Endothelial cell of hepatic sinusoid (primary cell): ENCODE data around the gene TMEM87A.

Source experiments
- in situ Hi-C: cut with HindIII; loops from 2 replicates; pipeline ENCODE4 v1.10.0; 2017; ENCODE audit warnings: low sequenced_read_pairs

Gene TMEM87A

DNA sequence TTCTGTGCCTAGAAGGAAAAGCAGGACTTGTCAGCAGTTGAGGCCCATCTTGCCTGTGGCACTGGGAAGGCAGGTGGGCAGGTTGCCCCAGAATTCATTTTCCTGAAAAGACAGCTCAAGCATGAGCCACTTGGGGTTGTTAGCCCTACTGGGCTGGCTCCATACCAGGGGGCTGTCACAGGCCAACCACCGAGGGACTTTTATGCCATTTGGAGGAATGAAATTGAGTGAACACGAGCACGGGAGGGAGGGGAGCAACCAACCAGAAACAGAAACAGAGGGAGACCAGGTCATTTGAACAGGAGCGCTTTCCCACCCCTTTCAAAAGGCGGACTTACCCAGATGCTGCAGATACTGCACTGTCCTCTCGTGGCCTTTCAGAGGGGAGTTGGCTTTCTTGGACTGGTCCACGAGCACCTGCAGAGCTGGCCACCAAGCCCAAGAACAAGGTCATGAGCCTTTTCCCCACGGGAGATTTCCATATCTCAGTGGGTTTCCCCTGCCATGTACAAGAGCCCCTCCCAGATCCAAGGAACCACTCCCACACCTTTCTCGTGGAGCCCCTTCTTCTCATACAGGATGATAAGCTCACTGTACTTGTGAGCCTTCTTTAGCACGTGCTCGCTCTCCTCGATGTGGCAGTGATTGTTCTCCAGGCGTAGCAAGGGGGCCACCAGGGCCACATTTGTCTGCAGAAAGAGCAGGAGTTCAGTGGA lies 106.8 kb downstream of the TMEM87A start:
- in situ Hi-C loops = no loop called here

DNA sequence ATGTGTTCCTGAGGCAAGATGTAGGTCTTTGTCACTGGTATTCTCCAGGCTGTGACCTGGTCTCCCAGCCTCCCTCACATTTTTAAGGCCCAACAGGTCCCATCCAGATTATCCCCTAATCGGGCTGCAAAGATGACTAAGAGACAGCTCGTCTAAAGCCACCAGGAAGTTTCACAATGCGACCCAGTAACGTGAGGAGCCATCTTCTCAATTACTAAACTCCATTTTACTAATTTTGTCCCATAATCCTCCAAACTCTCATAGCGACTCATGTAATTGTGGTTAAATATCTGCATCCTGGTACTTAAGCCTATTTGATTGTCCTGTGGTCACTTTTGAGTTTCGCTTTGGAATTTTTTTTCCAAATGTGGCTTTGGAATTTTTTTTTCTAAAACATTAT lies 108.1 kb downstream of the TMEM87A start:
- in situ Hi-C loops = no loop called here

GRCh38 chr15:42163947-42164550 lies 109.2 kb downstream of the TMEM87A start:
- in situ Hi-C loops = no loop called here

DNA sequence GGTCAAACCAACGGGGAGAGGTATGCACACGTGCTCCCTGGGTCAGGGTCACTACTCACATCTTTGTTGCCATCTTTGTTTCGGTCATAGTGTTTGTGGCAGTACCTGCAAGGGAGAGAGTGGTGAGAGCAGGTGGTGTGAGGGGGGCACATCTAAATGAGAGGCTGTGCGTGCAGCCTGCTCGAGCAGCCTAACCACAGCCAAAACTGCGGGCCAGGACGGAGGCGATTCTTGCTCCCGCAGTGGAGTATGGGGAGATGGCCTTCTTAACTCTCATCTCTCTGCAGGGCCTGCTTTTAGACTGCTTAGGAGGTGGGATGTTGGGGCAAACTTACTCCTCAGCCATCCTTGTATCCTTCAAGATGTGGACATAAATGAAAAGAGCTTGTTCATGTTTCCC lies 109.9 kb downstream of the TMEM87A start:
- in situ Hi-C loops = no loop called here
